ENCODE data around the gene ADGRG7. TPM values are rescaled to one million over a fixed set of nuclear protein-coding genes. Genes with fewer than 3 reads are reported as not detected.
A peak's percentile ranks its signal among the peaks of the same experiment; 100 is the strongest.

ADGRG7 gene
- total RNA-seq, 1 donor from 2014 or later, result not detected

DNA sequence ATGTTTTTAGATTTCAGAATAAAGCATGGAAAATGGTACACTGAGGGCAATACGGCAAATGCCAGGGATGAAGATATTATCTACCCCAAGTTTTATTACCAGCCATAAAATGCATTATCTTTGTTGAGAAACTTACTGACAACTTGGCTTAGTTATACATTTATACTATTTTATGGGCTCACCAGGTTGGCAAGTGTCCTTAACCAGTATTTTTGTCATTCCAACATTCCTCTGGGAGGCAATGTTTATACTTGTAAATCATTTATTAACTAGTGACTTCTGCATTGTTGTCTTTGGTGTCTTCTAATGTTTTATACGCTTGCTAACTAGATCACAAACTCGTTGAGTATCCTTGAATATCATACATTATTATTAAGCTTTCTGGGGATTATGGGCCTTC, 18.0 kb upstream of the ADGRG7 start:
- ATAC-seq (no peak), DNase-seq (no peak)
- intact Hi-C loops (cut with micrococcal nuclease), result loop anchor here (5.0 kb wide), 1 partner anchor 129 kb away; no protein-coding TSS in a partner anchor

DNA sequence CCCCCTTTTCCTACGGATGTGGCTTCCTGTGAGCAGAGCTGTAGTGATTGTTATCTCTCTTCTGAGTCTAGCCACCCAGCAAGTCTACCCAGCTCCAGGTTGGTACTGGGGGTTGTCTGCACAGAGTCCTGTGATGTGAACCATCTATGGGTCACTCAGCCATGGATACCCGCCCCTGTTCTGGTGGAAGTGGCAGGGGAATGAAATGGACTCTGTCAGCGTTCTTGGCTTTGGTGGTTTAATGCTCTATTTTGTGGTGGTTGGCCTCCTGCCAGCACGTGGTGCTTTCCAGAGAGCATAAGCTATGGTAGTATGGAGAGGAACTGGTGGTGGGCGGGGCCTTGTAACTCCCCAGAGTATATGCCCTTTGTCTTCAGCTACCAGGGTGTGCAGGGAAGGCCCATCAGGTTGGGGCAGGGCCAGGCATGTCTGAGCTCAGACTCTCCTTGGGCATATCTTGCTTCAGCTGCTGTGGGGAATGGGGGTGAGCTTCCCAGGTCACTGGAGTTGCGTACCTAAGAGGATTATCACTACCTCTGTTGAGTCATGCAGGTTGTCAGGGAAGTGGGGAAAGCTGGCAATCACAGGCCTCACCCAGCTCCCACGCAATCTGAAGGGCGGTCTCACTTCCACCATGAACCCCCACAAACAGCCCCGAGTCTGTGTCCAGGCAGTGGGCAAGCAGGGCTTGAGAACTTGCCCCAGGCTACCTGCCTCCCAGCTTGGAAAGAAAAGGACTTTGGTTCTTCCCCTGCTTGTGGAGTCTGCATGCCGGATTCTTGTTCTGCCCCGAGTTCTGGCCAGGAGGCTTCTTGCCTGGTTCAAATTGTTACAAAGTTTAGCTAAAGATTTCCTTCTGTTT, 9.0 kb upstream of the ADGRG7 start:
- DNase-seq, result no peak
- no peak for ATAC-seq
- intact Hi-C loops (cut with micrococcal nuclease), result no loop called here

DNA sequence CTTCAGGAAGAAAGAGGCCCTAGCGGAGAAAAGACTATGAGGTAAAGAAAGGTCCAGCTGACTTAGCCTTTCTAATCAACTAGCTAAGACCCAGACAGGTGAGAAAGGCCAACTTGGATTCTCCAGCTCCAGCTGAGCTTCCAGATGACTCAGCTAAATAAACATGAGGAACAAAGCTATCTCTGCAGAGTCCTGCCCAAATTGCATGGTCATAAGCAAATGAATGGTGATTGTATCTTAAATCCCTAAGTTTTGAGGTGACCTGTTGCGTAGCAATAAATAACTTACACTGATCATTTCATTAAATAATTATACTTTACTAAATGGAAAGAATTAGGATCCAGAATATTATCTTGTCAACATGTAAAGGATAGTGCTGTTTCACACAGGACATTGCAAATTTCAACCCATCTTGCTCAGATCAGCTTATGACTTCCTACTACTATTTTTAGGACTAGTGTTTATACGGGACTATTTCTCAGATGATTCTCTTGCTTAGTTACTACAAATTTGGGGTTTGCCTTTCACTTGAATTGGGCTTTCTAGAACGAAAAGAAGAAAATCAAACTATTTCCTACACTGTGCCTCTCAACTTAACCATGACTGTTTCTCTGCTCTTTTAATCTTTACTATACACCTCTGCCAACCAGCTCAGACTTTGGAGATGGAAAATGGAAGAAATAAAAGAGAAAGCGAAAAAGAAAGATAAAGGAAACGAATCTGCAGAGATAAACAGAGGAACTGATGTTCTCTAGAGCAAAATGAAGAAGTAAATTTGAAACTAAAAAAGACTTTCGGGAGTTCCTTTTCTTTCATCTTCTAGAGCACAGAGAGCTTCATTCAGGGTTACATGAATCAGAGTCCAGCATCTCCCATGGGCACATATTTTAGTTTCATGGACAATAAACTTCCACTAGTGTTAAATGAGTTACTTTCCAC, 6.6 kb upstream of the ADGRG7 start:
- ATAC-seq (no peak), DNase-seq (no peak)
- intact Hi-C loops (cut with micrococcal nuclease), result no loop called here

DNA sequence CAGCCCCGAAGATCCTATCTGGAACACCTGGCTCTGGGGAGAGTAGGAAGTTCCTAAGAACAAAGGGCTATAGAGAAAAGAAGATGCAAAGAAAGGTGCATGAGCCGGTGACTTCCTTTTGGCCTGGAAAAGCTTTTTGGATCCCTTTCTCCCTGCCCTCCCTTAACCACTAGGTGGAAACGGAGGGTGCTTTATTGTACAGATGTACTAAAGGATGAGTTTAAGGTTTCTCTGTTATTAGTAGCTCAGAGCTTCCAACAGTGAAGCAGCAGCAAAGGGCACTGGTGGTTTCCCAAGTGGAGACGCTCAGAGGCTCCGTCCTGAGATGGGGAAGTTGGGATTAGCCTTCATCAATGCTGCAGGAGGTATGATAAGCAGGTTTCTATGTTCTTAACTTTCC, 5.9 kb upstream of the ADGRG7 start:
- intact Hi-C loops (cut with micrococcal nuclease), result no loop called here
- ATAC-seq (peak; percentile 50), DNase-seq (no peak)

DNA sequence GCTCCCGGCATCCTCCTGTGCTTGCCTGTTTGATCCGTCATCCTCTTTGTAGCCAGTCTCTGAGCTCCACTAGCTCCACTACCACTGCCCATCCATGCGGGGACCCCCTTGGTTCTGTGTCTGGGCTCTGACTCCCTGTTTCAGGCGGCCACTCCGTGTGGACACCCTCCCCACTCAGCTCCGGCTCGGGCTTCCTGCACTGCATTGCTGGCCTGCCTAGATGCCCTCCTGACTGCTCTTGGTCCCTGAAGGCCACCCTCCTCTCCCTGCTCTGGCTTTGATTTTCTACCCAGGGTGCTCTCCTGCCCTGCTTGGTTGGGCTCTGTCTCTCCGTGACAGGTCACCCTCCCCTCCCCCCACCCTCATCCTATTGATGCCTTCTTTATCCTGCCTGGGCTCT, 4.0 kb upstream of the ADGRG7 start:
- no peak for ATAC-seq
- DNase-seq, result no peak
- intact Hi-C loops (cut with micrococcal nuclease), result no loop called here

DNA sequence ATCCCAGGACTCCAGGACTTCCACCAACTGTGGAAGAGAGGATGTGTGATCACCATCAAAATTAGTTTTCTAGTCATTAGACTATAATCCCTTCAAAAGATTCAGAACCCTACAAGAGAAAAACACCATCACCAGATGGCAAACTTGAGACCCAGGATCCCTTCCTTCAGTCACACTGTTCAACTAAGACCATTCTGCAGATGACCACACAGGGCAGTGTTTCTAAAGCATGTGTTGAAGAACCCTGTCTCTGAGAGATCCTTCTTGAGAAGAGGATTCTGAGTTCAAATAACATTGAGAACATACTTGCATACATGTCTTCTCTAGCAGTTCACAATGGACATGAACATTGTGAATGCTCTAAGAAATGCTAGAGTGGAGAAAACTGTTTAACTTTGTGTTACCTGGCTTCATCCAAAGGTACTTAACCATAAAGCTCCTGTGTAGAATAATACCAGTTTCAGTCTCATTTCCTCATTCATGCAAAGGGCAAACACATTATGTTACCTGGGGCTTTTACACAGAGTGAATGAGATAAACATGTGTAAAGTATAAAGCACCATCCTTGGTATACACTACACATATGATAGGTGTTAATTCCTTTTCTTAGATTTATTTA, 2.4 kb upstream of the ADGRG7 start:
- ATAC-seq (no peak), DNase-seq (no peak)
- intact Hi-C loops (cut with micrococcal nuclease), result no loop called here

DNA sequence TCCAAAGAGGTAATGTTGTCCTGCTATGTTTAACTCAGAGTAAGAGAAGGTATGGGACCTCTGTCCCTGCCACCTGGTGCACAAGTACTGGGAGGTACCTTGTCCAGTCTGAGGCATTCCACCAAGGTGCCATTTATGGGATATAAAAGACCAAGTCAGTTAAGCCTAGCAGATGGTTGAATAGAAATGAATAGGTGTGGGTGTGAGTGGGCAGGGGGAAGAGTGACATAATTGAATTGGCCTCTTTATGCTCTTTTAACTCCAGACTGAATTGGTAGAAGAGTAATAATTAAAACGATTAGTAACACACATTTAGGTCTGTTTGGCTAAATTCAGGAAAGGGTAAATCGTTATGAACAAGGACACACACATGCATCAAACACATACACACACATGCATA, 562 bp downstream of the ADGRG7 start:
- intact Hi-C loops (cut with micrococcal nuclease), result no loop called here
- no peak for ATAC-seq

DNA sequence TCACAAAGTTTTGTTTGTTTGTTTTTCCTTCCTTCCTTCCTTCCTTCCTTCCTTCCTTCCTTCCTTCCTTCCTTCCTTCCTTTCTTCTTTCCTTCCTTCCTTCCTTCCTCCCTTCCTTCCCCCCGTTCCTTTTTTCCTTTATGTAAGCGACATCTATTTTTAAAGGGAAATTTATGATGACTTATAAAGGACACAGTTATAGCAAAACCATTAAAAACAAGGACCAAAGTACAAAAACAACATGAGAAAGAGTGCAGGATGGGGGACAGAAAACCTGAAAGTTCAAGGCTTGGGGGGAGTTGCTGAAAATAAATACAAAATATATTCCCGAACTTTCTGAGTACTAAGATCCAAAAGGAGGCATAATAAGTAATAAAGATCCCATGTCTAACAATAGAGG, 1.8 kb downstream of the ADGRG7 start:
- intact Hi-C loops (cut with micrococcal nuclease), result no loop called here
- ATAC-seq (no peak), DNase-seq (no peak)

More for the DNA sequence above, 562 bp downstream of the ADGRG7 start:
- no peak for DNase-seq

DNA sequence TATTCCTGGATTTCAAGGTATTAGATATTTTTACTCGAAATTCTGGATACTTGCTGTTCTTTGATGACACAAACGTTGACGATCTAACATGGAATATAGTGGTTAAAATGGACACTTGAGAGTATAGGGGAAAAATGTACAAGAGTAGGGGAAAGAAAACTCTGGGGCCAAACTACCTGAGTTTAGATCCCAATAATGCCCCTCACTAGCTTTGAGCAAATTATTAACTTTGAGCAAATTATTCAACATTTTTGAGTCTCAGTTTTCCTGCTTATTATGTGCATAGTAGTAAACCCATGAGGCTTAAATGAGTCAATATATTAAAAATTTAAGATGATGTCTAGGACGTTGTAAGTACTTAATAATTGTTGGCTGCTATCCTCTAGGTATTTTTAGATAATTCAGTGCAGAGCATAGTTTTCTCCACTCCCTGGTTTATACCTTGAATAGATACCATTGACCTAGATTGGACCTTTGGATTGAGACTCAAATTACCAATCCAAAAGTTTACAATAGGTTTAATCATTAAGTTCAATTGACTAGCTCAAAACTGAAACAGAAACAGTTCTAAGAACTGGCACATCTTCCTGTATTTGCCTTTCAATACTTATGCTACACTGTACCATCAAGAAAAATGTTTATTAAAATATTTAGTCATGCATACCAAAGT, 4.5 kb downstream of the ADGRG7 start:
- ATAC-seq (no peak), DNase-seq (no peak)
- intact Hi-C loops (cut with micrococcal nuclease), result no loop called here

DNA sequence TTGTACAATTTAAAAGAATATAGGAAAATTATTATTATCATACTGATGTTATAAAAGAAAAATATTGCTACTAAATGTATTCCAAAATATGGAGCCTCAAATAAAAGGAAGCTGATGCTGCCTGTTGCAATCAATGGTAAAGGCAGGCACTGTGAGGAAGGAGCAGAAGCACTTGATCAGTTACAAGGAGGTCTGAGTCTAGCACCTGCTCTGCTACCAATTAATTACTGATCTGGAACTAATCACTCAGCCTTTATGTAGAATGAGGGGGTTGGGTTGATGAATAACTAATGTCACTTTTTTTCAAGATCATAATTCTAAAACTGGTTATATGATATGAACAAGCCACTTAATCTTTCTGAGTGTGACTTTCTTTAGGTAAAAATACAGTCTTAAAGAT, 5.5 kb downstream of the ADGRG7 start:
- ATAC-seq, result no peak

DNA sequence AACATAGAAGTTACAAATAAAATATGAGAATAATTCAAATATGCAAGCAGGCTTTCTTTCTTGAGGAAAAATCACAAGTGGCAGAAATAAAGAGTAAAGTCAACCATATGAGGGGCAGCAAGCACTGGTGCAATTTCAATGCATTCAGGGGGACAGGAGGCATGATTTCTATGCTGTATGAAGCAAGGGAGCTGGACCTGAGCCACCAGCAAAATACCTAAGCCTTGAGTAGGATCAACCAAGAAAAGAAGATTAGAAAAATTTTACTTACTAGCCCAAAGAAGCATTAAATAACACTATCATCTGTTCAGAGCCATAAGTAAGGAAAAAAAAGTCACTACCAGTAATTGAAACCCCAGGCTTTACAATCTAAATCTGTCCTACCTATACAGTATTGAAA, 6.3 kb downstream of the ADGRG7 start:
- intact Hi-C loops (cut with micrococcal nuclease), result no loop called here
- DNase-seq, result no peak
- no peak for ATAC-seq

More for the DNA sequence above, 5.5 kb downstream of the ADGRG7 start:
- intact Hi-C loops (cut with micrococcal nuclease), result no loop called here
- DNase-seq, result no peak

DNA sequence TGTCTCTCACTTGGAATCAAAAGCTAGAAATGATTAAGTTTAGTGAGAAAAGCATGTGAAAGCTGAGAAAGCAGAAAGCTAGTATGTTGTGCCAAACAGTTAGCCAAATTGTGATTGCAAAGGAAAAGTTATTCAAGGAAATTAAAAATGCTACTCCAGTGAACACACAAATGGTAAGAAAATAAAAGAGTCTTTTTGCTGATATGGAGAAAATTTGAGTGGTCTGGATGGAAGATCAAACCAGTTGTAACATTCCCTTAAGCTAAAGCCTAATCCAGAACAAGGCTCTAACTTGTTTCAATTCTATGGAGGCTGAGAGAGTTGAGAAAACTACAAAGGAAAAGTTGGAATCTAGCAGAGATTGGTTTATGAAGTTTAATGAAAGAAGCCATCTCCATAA, 11.8 kb downstream of the ADGRG7 start:
- DNase-seq (no peak), ATAC-seq (no peak)
- intact Hi-C loops (cut with micrococcal nuclease), result no loop called here

DNA sequence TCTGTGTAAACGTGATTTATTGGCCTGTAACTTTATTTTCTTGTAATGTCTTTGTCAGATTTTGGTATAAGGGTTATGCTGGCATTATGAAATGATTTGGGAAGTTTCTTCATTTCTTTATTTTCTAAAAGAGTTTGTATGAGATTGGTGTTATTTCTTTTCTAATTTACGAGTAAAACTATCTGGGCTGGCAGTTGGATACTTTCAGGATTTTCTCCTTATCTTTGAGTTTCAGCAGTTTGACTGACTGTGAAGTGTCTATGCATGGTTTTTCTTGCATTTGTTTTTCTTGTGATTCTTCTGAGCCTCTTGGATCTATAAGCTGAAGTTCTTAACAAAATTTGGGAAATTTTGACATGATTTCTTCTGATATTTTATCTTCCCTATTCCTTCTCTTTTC, 18.1 kb downstream of the ADGRG7 start:
- intact Hi-C loops (cut with micrococcal nuclease), result no loop called here
- ATAC-seq, result no peak
- DNase-seq, result no peak

DNA sequence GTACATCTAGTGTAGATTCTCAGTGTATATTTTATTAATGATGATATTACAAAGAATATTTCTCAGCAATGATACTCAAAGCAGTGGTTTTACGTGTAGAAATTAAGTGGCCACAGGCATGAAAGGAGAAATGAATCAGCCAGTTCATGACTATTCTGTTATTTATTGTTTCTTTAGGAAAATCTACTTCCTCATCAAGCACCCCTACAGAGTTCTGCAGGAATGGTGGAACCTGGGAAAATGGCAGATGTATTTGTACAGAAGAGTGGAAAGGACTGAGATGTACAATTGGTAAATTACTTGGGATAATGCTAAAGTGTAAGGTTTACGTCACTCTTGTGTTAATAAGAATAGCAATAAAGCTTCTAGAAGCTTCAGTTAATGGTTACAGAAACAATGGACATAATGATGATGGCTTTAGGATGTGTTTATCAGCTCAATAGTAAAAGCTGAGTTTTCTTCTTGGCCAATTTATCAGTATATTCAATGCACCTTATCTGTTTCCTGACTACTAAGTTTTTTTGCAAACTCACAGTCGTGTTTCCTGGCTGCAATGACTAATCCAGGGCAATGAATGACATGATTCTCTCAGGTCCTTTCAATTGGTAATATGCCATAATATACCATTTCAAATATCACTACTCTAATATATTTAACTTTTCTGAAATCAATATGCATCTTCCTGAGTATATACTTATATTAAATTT, 20.2 kb downstream of the ADGRG7 start:
- DNase-seq (no peak), ATAC-seq (no peak)
- intact Hi-C loops (cut with micrococcal nuclease), result no loop called here

DNA sequence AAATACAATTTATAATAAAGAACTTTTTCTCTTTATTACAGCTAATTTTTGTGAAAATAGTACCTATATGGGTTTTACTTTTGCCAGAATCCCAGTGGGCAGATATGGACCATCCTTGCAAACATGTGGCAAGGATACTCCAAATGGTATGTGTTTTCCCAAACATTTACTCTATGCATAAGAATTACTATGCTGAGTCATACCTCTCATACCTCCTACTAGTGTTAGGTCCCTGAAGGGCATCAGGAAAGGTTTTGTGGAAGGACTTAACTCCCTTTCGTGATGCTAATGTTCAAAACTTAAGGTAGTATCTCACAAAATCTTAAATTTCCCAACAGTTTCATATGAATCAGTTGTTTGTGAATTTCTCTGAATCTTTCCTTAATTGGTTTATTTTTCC, 21.3 kb downstream of the ADGRG7 start:
- DNase-seq (no peak), ATAC-seq (no peak)
- intact Hi-C loops (cut with micrococcal nuclease), result no loop called here

DNA sequence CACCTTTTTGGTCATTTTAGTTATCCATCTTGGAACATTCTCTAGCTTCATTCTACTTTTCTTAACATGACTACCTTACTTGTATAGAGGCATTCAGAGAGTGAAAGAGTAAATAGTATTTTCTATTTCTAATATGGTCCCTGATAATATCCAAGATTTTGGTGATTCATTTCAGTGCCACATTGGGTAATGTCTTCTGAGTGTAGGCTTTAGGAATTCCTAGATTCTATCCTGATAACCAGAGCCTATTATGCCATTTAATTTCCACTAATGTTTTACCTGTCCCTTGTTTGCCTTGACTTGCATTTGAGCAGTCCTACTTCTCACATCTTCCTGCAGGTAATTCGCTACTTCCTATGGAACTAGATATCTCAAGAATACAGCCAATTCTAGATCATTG, 21.8 kb downstream of the ADGRG7 start:
- ATAC-seq, result no peak
- intact Hi-C loops (cut with micrococcal nuclease), result no loop called here
- no peak for DNase-seq

DNA sequence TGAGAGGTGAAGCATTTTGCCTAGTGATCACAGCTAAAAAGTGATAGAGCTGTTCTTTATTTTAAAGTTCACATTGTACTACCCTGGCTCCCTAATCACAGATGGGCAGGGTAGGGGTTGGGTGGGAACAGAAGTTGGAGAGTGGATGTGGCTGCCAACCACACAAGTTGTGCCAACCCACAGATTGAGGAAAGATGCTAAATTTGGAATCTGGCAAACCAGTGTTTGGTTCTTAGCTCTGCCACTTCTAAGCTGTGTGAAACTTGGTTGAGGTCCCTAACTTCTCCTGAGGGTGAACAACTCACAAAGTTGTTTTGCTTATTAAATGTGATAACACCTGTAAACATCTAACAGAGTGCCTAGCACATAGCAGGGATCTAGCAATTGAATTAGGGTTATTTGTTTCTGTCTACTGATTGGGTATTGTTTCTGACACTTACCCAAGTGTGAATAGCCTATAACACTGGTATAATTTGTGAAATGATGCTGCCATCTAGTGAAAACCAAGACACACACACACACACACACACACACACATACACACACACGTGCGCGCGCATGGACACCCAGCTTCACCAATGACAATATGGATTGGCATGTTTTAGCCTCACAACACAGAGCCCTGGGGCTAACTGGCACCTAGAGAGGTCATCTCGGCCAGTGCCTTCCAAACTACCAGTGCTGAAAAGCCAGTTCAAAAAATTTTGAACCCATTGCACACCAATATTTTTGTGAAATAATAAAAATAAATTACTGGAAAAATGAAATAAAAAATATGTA, 25.3 kb downstream of the ADGRG7 start:
- ATAC-seq, result peak; percentile 86
- intact Hi-C loops (cut with micrococcal nuclease), result no loop called here
- peak; percentile 28 for DNase-seq

DNA sequence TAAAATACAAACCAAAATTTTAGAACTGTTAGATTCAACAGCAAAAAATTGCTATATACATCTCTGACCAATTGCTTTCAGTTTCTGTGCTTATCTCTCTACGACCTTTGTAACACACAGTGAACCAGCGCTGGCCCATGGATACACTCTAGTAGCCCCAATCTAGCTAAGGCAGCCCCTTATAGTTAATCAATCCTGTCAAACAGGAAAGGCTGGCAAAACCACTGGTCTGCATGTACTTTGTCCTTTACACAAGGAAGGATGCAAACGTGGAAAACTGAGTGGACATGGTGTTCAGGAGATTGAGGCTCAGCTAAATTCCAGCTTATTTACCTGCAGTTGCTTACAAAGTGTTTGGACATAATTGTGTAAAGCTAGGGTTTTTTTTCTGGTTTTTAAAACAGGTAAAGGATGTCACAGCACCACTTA, 25.9 kb downstream of the ADGRG7 start:
- DNase-seq, result no peak
- ATAC-seq, result no peak
- intact Hi-C loops (cut with micrococcal nuclease), result no loop called here
